Testis (tissue), 2 donors: ENCODE measurements around the gene GABBR2.

Source experiments
- CTCF ChIP-seq, 3 experiments: fragments of 450-650 bp in 2 of 3; fragments of 200-600 bp in 1 of 3; sonication (generic) in 1 of 3; IDR thresholded peaks; one replicate each; pipeline ENCODE4 v1.5.1; 2016 to 2019; ENCODE audit warnings: antibody characterized with exemption in 3 of 3, mild to moderate bottlenecking in 2 of 3, moderate library complexity in 1 of 3
- POLR2A ChIP-seq: fragments of 450-650 bp; IDR thresholded peaks from one replicate; pipeline ENCODE4 v1.6.1; 2017; ENCODE audit warnings: antibody characterized with exemption, mild to moderate bottlenecking, moderate library complexity

- TF ChIP-seq POLR2A (no peak), CTCF (IDR thresholded peaks at IDR 0.05) (no peak)
These were observed 248.0 kb downstream of the GABBR2 start for GRCh38 chr9:98460704-98461103.
